Cardiac fibroblast (primary cell): Measurements from ENCODE around the gene NLGN1.
A peak's percentile ranks its signal among the peaks of the same experiment; 100 is the strongest.
"Not testable (repeated sequence)": the region's sequence is repeated elsewhere in the genome, so short reads cannot be mapped to it uniquely, and the experiment has no call there.

Experiments used
- DNase-seq, 2 donors: peaks; one replicate each; pipeline versions ENCODE4 v3.0.0 to v3.0.0-alpha.2; 2010; ENCODE audit warnings: low read depth in 2 of 2
- H3K4me3 ChIP-seq, 2 donors: replicated peaks in 1 of 2; 1 replicate in 1 of 2; 2 replicates in 1 of 2; pipeline ENCODE4 v1.5.1; 2011; ENCODE audit warnings: low read depth in 2 of 2, low read length in 2 of 2, mild to moderate bottlenecking in 2 of 2, moderate library complexity in 1 of 2
- CTCF ChIP-seq: IDR thresholded peaks from one replicate; pipeline ENCODE4 v1.5.1; 2011; ENCODE audit warnings: low read depth, mild to moderate bottlenecking, low read length, inconsistent platforms

The NLGN1 gene

GRCh38 chr3:173510565-173510964, 113.0 kb downstream of the NLGN1 start:
- TF ChIP-seq CTCF, result no peak
- H3K4me3 ChIP-seq, result no peak overlapping the region
- DNase-seq, result no peak

DNA sequence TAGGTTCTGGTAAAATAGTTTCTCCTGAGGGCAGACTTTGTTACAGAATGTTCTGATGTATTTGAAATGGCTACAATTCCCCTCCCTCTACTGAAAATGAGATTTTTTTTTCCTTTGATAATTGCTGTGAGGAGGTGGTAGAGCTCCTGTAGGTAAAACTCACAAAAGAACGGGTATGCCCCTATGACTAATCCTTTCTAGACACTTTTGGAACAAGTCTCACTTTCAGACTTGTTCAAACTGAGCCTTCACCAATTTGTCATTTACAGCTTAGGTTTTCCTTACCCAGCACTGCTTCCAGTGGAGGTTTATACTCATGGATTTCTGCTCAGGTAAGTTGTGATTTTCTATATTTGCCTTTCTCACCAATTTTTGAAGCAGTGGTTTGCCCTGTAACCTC, 115.6 kb downstream of the NLGN1 start:
- TF ChIP-seq CTCF, result no peak
- no peak for DNase-seq
- no peak overlapping the region for H3K4me3 ChIP-seq

DNA sequence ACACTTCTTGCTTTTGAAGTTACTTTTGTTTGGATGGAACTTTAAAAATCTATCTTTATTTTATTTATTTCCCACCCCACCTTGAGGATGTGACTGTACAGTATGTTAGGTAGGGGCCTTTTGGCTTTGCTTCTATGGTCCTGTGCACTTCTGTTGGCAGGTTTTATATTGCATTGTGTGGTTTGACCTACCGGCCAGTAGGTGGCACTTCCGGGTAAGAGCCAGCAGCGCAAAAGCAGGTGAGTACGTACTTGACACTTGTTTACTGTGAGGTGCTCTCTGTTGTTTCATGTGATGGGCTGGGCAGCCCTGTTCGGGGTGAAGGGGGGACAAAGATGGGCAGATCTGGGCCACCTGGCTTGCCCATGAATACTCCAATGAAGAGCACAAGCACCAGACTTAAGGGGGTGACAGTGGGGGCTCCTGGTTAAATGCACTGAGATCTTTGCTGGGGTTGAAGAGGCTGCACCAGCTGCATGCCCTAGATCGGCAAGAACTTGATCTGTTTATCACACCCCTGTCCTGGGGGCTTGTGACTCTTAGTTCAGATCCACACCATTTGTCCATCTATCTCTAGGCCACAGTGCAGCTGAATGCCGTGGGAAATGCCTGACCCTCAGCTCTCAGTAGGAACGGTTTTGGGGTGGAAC, 131.6 kb downstream of the NLGN1 start:
- peak; percentile 6 to 22 for DNase-seq
- H3K4me3 ChIP-seq, result no peak overlapping the region
- peak; percentile 48 for TF ChIP-seq CTCF

DNA sequence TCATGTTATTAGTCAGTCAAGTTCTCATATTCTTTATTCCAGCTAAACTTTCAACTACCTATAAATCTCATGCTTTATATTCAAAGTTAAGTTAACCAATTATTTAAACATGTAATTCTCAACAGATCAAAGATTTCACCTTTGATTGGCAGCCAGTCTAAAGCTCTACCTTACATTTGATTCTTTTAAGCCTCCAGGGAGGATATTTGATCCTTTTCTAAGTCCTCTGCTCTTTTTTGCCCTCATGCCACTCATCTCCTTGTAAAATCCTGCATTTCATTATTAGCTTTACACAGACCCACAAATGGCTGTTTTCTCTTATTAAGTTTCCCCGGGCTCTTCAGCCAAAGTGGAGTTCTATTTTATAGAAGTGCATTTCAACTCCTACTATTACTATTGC, 134.1 kb downstream of the NLGN1 start:
- no peak overlapping the region for H3K4me3 ChIP-seq
- DNase-seq, result no peak
- TF ChIP-seq CTCF, result no peak

DNA sequence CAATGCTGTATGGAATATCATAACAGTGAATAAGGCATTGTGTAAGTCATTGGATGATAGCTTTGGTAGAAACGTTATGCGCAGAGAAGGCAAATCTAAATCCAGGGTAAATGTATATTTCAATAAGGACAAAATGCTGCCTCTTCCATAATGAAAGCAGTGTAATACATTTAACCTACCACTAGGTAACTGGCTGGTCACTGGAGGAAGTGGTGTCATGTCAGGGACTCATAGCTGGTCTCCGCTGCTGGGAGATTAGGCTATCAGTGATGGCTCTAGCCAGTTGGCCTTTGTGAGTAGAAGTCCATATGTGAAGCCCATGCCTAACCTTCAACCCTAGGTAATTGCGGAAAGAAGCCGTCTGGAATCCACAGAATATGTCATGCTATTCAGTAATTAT, 140.9 kb downstream of the NLGN1 start:
- TF ChIP-seq CTCF, result no peak
- DNase-seq, result no peak
- H3K4me3 ChIP-seq, result no peak overlapping the region

- not testable (repeated sequence) for DNase-seq, H3K4me3 ChIP-seq
Observed at GRCh38 chr3:173545590-173545989, 148.0 kb downstream of the NLGN1 start.

DNA sequence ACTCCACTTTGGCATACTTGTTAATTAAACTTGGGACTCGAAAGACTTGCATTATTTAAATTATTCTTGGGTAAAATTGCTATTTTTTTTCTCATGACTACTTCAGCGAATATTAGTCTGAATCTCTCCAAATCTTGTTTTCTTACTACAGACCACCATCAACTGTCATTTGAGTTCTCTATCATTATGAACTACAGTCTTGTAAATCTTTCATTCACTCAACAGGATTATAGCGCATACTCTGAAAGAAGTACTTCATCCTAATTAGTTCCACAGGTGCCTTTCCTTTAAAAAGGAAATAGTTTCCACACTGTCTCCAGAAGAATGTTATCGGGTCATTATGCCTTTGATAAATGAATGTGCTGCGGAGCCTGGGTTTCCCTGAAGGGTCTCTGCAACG, 149.5 kb downstream of the NLGN1 start:
- no peak for DNase-seq
- TF ChIP-seq CTCF, result no peak
- H3K4me3 ChIP-seq, result no peak overlapping the region
